HCT116 (cell line): ENCODE measurements around the gene FAM76B. TPM values are rescaled to one million over a fixed set of nuclear protein-coding genes. Genes with fewer than 3 reads are reported as not detected.

ENCODE experiments used
- ATAC-seq: fragments of 200-7000 bp; cut with Tn5 transposase; 2 replicates; pipeline ENCODE4 v1.9.1; 2020; ENCODE audit warnings: mild to moderate bottlenecking, moderate library complexity
- BruUV-seq: library from RNA; stranded (reverse); fragments of 400-500 nt; replicated peaks from 2 replicates; lab custom pipeline; 2021; lab: Mats Ljungman, UMichigan
- CTCF ChIA-PET: fragments of 300-600 bp; sonication (Branson Sonifier 250); formaldehyde crosslinking; loops from one replicate; lab custom pipeline; 2021; ENCODE audit warnings: antibody characterized with exemption; lab: Charles Lee
- POLR2A ChIA-PET: fragments of 300-600, 350-600 bp; sonication (Branson Sonifier 250); formaldehyde crosslinking; loops from one replicate; lab custom pipeline; 2021; ENCODE audit warnings: antibody characterized with exemption; lab: Charles Lee
- RAD21 ChIA-PET, 2 experiments: fragments of 300-600 bp; sonication (Branson Sonifier 250); formaldehyde crosslinking; loops; one replicate each; lab custom pipeline; 2023; ENCODE audit warnings: low total read pairs in 2 of 2; ENCODE audit not compliant: uncharacterized antibody in 2 of 2, unreplicated experiment in 2 of 2, low non-redundant PET in 1 of 2; lab: Charles Lee
- DNase-seq: peaks from one replicate; pipeline ENCODE4 v3.0.0-alpha.2; 2010; ENCODE audit warnings: low read depth, low spot score
- H2AFZ ChIP-seq: fragments of 200-600 bp; shearing (Covaris generic), sonication (generic); 2 replicates; pipeline ENCODE4 v1.6.1; 2017; ENCODE audit warnings: low read depth, mixed run types, mixed read lengths, antibody characterized with exemption, low read length; ENCODE audit not compliant: poor library complexity, severe bottlenecking
- H3K27ac ChIP-seq: 2 replicates; pipeline ENCODE4 v1.5.1; 2012; ENCODE audit warnings: low read depth, low read length
- H3K27me3 ChIP-seq: fragments of 200-600 bp; sonication (generic); 2 replicates; pipeline ENCODE4 v1.6.1; 2016; ENCODE audit warnings: mixed run types, low read length, mixed read lengths; ENCODE audit not compliant: insufficient read depth
- H3K36me3 ChIP-seq, 2 experiments: fragments of 200-500 bp in 1 of 2; fragments of 200-600 bp in 1 of 2; sonication (Bioruptor generic) in 1 of 2; sonication (generic) in 1 of 2; 2 replicates each; pipeline versions ENCODE4 v1.5.1 to v1.6.1; 2014 to 2016; ENCODE audit warnings: low read length in 2 of 2, inconsistent platforms in 1 of 2, mixed read lengths in 1 of 2, mixed run types in 1 of 2; ENCODE audit not compliant: insufficient read depth in 2 of 2, control insufficient read depth in 1 of 2
- H3K4me1 ChIP-seq, 2 experiments: fragments of 200-600 bp in 1 of 2; sonication (generic) in 1 of 2; 2 replicates each; pipeline versions ENCODE4 v1.5.1 to v1.6.1; 2012 to 2017; ENCODE audit warnings: low read length in 2 of 2, inconsistent platforms in 1 of 2, mild to moderate bottlenecking in 1 of 2, mixed read lengths in 1 of 2, mixed run types in 1 of 2, moderate library complexity in 1 of 2; ENCODE audit not compliant: insufficient read depth in 2 of 2, control insufficient read depth in 1 of 2
- H3K4me2 ChIP-seq: fragments of 200-600 bp; sonication (generic); 2 replicates; pipeline ENCODE4 v1.6.1; 2017; ENCODE audit warnings: mixed run types, low read length, mixed read lengths
- H3K4me3 ChIP-seq, 2 experiments: fragments of 200-600 bp in 1 of 2; sonication (generic) in 1 of 2; replicated peaks in 1 of 2; 2 replicates each; pipeline ENCODE4 v1.5.1; 2011 to 2016; ENCODE audit warnings: low read length in 2 of 2, control low read depth in 1 of 2, low read depth in 1 of 2, mild to moderate bottlenecking in 1 of 2, mixed read lengths in 1 of 2, mixed run types in 1 of 2
- H3K79me2 ChIP-seq: fragments of 200-600 bp; sonication (generic); 2 replicates; pipeline ENCODE4 v1.6.1; 2017; ENCODE audit warnings: mild to moderate bottlenecking, mixed run types, low read length, moderate library complexity, mixed read lengths; ENCODE audit not compliant: insufficient read depth
- H3K9ac ChIP-seq: fragments of 200-600 bp; sonication (generic); 2 replicates; pipeline ENCODE4 v1.6.1; 2016; ENCODE audit warnings: low read length, mixed read lengths
- H3K9me2 ChIP-seq: fragments of 200-600 bp; sonication (generic), shearing (Covaris generic); 2 replicates; pipeline ENCODE4 v1.6.1; 2017; ENCODE audit warnings: mixed run types, mild to moderate bottlenecking, moderate library complexity; ENCODE audit not compliant: insufficient read depth
- H3K9me3 ChIP-seq, 2 experiments: fragments of 200-500 bp in 1 of 2; fragments of 200-600 bp in 1 of 2; sonication (Bioruptor generic) in 1 of 2; sonication (generic) in 1 of 2; 2 replicates each; pipeline ENCODE4 v1.6.1; 2014 to 2017; ENCODE audit warnings: low read length in 2 of 2, mixed read lengths in 2 of 2, inconsistent platforms in 1 of 2, low read depth in 1 of 2, mild to moderate bottlenecking in 1 of 2, mixed run types in 1 of 2, moderate library complexity in 1 of 2; ENCODE audit not compliant: control insufficient read depth in 1 of 2, insufficient read depth in 1 of 2
- H4K20me1 ChIP-seq: fragments of 200-600 bp; sonication (generic), shearing (Covaris generic); 2 replicates; pipeline ENCODE4 v1.6.1; 2017; ENCODE audit warnings: mixed run types, mild to moderate bottlenecking, moderate library complexity; ENCODE audit not compliant: insufficient read depth
- ATF3 ChIP-seq: IDR thresholded peaks from 2 replicates; pipeline ENCODE4 v1.6.1; 2012
- CEBPB ChIP-seq: IDR thresholded peaks from 2 replicates; pipeline ENCODE4 v1.6.1; 2012; ENCODE audit warnings: low read depth
- CTCF ChIP-seq, 3 experiments: fragments of 200-600 bp in 1 of 3; sonication (generic) in 1 of 3; IDR thresholded peaks in 2 of 3; conservative IDR thresholded peaks in 1 of 3; 2 replicates each; pipeline ENCODE4 v1.5.1; 2012 to 2017; ENCODE audit warnings: low read depth in 2 of 3, low read length in 2 of 3, antibody characterized with exemption in 1 of 3, borderline replicate concordance in 1 of 3, control low read depth in 1 of 3, mild to moderate bottlenecking in 1 of 3, mixed read lengths in 1 of 3, mixed run types in 1 of 3, moderate library complexity in 1 of 3; ENCODE audit not compliant: insufficient read depth in 1 of 3
- EGR1 ChIP-seq: IDR thresholded peaks from 2 replicates; pipeline ENCODE4 v1.6.1; 2012; ENCODE audit warnings: low read depth
- EZH2 ChIP-seq: fragments of 200-600 bp; sonication (generic); IDR thresholded peaks from 2 replicates; pipeline ENCODE4 v1.6.1; 2017; ENCODE audit warnings: antibody characterized with exemption, mixed run types
- FOSL1 ChIP-seq: IDR thresholded peaks from 2 replicates; pipeline ENCODE4 v1.6.1; 2012; ENCODE audit warnings: low read depth
- JUND ChIP-seq: IDR thresholded peaks from 2 replicates; pipeline ENCODE4 v1.6.1; 2012
- POLR2A ChIP-seq: IDR thresholded peaks from 2 replicates; pipeline ENCODE4 v1.7.0; 2011; ENCODE audit warnings: borderline replicate concordance; ENCODE audit not compliant: insufficient read depth, insufficient read length; ENCODE audit errors: extremely low read depth
- RAD21 ChIP-seq: IDR thresholded peaks from 2 replicates; pipeline ENCODE4 v1.6.1; 2012; ENCODE audit warnings: low read depth, mild to moderate bottlenecking
- SIN3A ChIP-seq: IDR thresholded peaks from 2 replicates; pipeline ENCODE4 v1.6.1; 2012; ENCODE audit warnings: low read depth
- SP1 ChIP-seq: IDR thresholded peaks from 2 replicates; pipeline ENCODE4 v1.6.1; 2012; ENCODE audit warnings: low read depth
- SRF ChIP-seq: IDR thresholded peaks from 2 replicates; pipeline ENCODE4 v1.6.1; 2012; ENCODE audit warnings: low read depth
- YY1 ChIP-seq: IDR thresholded peaks from 2 replicates; pipeline ENCODE4 v1.6.1; 2011; ENCODE audit warnings: low read length, low read depth, moderate library complexity, mild to moderate bottlenecking; ENCODE audit not compliant: insufficient replicate concordance; ENCODE audit errors: extremely low read depth
- ZBTB33 ChIP-seq: IDR thresholded peaks from 2 replicates; pipeline ENCODE4 v1.6.1; 2011; ENCODE audit warnings: mild to moderate bottlenecking, low read length, moderate library complexity; ENCODE audit not compliant: insufficient replicate concordance; ENCODE audit errors: extremely low read depth
- ZFX ChIP-seq: fragments of 450-650 bp; IDR thresholded peaks from 2 replicates; pipeline ENCODE4 v1.6.1; 2017
- ZNF274 ChIP-seq: fragments of 200-500 bp; sonication (Bioruptor generic); IDR thresholded peaks from 2 replicates; pipeline ENCODE4 v1.6.1; 2014; ENCODE audit warnings: mild to moderate bottlenecking, low read depth, low read length, inconsistent platforms
- intact Hi-C: fragments of 100-400 bp; cut with micrococcal nuclease; formaldehyde crosslinking; loops from 2 replicates; pipeline ENCODE4 v1.10.0; 2022
- total RNA-seq: library from RNA; stranded (reverse); gene quantifications from one replicate; pipeline ENCODE4 v1.2.1, GENCODE V29; 2021; ENCODE audit not compliant: unreplicated experiment

Gene FAM76B
- total RNA-seq, 1 experiment from 2014 or later = 27.5 TPM

GRCh38 chr11:95835351-95835750, 45.8 kb upstream of the FAM76B start:
- CTCF ChIA-PET = interaction anchor here (1.0 to 2.6 kb wide), 12 partner anchors 10 to 683 kb away, joined by 3 to 29 read pairs (median 8); partner anchors contain the start of genes CCDC82, JRKL and MAML2
- no peak for DNase-seq
- no peak for TF ChIP-seq CTCF (IDR thresholded peaks at IDR 0.05 in 2 of 3, conservative IDR thresholded peaks at IDR 0.05 in 1 of 3; ENCODE audit: borderline replicate concordance in 1 of 3, insufficient read depth in 1 of 3, low read depth in 2 of 3, low read length in 2 of 3)
- TF ChIP-seq JUND = no peak
- no peak for TF ChIP-seq SP1
- no peak for TF ChIP-seq EZH2
- TF ChIP-seq FOSL1 = no peak
- TF ChIP-seq SIN3A = no peak
- TF ChIP-seq RAD21 = no peak
- no peak for TF ChIP-seq ZNF274
- TF ChIP-seq YY1 = no peak
- TF ChIP-seq CEBPB = no peak
- TF ChIP-seq ZBTB33 = no peak
- no peak for TF ChIP-seq EGR1
- TF ChIP-seq SRF = no peak
- TF ChIP-seq POLR2A = no peak
- no peak for TF ChIP-seq ATF3
- no peak for TF ChIP-seq ZFX
- Histone ChIP-seq H3K9ac (no peak overlapping the region), H3K36me3 (peaks cover 17 to 40% of the 10 kb centered on the region in 2 experiments), H3K9me3 (no peaks in the 10 kb centered on the region), H2AFZ (no peak overlapping the region), H3K27me3 (no peaks in the 10 kb centered on the region), H3K27ac (no peak overlapping the region), H4K20me1 (no peaks in the 10 kb centered on the region), H3K4me2 (no peak overlapping the region), H3K4me1 (no peaks in the 10 kb centered on the region), H3K9me2 (no peaks in the 10 kb centered on the region), H3K79me2 (no peaks in the 10 kb centered on the region), H3K4me3 (no peak overlapping the region)
- no TSS peak for BruUV-seq
- RAD21 ChIA-PET = interaction anchor here in 1 of 2 experiments (0.5 to 1.5 kb wide), 2 partner anchors 317 to 508 kb away, joined by 4 to 6 read pairs; partner anchors contain the start of gene MAML2
- POLR2A ChIA-PET = interaction anchor here (0.5 to 1.0 kb wide), 2 partner anchors 46 to 557 kb away, joined by 3 to 4 read pairs; partner anchors contain the start of genes CEP57 and FAM76B
- ATAC-seq = no peak
- intact Hi-C loops = loop anchor here (5.0 kb wide), 1 partner anchor 222 kb away; no protein-coding TSS in a partner anchor
